ENCODE results near the gene ST6GAL1. TPM values are rescaled to one million over a fixed set of nuclear protein-coding genes. Genes with fewer than 3 reads are reported as not detected.

The ST6GAL1 gene
- total and polyA plus RNA-seq, 2 of the 8 experiments (the other 6 are each of a cell fraction or from before 2014, with no cell fraction given): 62.8 to 80.9 TPM

- Histone ChIP-seq H2BK120ac (replicated peaks; ENCODE audit: low read depth, low read length) (no peak overlapping the region), H3K27me3 (replicated peaks in 1 of 4; ENCODE audit: control insufficient read depth in 3 of 4, extremely low read depth in 1 of 4, insufficient read depth in 3 of 4, low read length in 3 of 4) (no peaks in the 10 kb centered on the region), H3K4ac (replicated peaks; ENCODE audit: insufficient read length, low read depth, low read length) (no peak overlapping the region), H2AK5ac (ENCODE audit: low read depth, low read length) (no peak overlapping the region), H3K14ac (ENCODE audit: insufficient read length) (no peak overlapping the region), H4K8ac (ENCODE audit: extremely low read depth, insufficient read depth, low read length) (no peak overlapping the region), H3K4me2 (ENCODE audit: insufficient read depth in 1 of 2, low read depth in 2 of 2, low read length in 2 of 2) (no peak overlapping the region), H3K79me2 (ENCODE audit: control insufficient read depth in 1 of 2, insufficient read depth in 2 of 2, low read length in 2 of 2) (peaks cover 0 to 15% of the 10 kb centered on the region in 2 experiments; a peak in 1 of 4 replicates), H3K18ac (ENCODE audit: extremely low read depth, low read length) (no peak overlapping the region), H2BK20ac (ENCODE audit: low read length) (no peak overlapping the region), H4K91ac (replicated peaks; ENCODE audit: insufficient read length, low read length) (no peak overlapping the region), H2AFZ (ENCODE audit: low read length) (no peak overlapping the region), H3K4me1 (replicated peaks in 1 of 4; ENCODE audit: control insufficient read depth in 3 of 4, insufficient read depth in 4 of 4, low read length in 3 of 4) (no peaks in the 10 kb centered on the region), H3K79me1 (ENCODE audit: low read depth, low read length) (no peaks in the 10 kb centered on the region), H3K23me2 (ENCODE audit: low read depth, low read length) (no peaks in the 10 kb centered on the region), H4K5ac (ENCODE audit: insufficient read length, low read depth, low read length) (no peak overlapping the region), H2BK5ac (ENCODE audit: low read depth, low read length) (no peak overlapping the region), H2BK12ac (ENCODE audit: low read depth, low read length) (no peak overlapping the region), H3K4me3 (ENCODE audit: extremely low read depth in 1 of 4, insufficient read depth in 2 of 4, low read depth in 3 of 4, low read length in 4 of 4) (no peak overlapping the region), H3K27ac (ENCODE audit: low read depth, low read length) (no peak overlapping the region; the same call in 1 of the 2 replicates), H3K9ac (replicated peaks in 1 of 4; ENCODE audit: extremely low read depth in 1 of 4, low read depth in 3 of 4, low read length in 3 of 4) (no peak overlapping the region), H4K20me1 (replicated peaks in 1 of 2; ENCODE audit: control insufficient read depth in 1 of 2, insufficient read depth in 2 of 2, low read length in 2 of 2) (peaks cover 0 to 2% of the 10 kb centered on the region in 2 experiments), H3K9me3 (ENCODE audit: insufficient read depth in 2 of 2, low read depth in 1 of 2, low read length in 1 of 2) (peaks cover 0 to 5% of the 10 kb centered on the region in 2 experiments; a peak in 1 of 4 replicates), H2BK15ac (ENCODE audit: low read length) (no peak overlapping the region), H3K36me3 (ENCODE audit: control insufficient read depth in 2 of 4, insufficient read depth in 4 of 4, low read length in 3 of 4) (peaks cover 2 to 42% (median 20%) of the 10 kb centered on the region in 4 experiments; a peak in 7 of 8 replicates), H3K23ac (ENCODE audit: insufficient read length) (no peak overlapping the region), H3K56ac (replicated peaks; ENCODE audit: insufficient read length, low read depth, low read length) (no peak overlapping the region)
- no peak for FAIRE-seq
- no peak for TF ChIP-seq CTBP2 (IDR thresholded peaks at IDR 0.05; ENCODE audit: borderline replicate concordance, insufficient read depth, insufficient read length, low read length)
- no peak for TF ChIP-seq HDAC6 (IDR thresholded peaks at IDR 0.05; ENCODE audit: low read depth, low read length)
- no peak for TF ChIP-seq CBX8 (IDR thresholded peaks at IDR 0.05; ENCODE audit: borderline replicate concordance, low read depth, low read length)
- no peak for TF ChIP-seq SRF (IDR thresholded peaks at IDR 0.05; ENCODE audit: low read depth, low read length)
- no peak for TF ChIP-seq SP2 (IDR thresholded peaks at IDR 0.05; ENCODE audit: low read length)
- no peak for TF ChIP-seq ZNF274 (IDR thresholded peaks at IDR 0.05; ENCODE audit: borderline replicate concordance, extremely low read depth, low read length)
- TF ChIP-seq ATF3 (IDR thresholded peaks at IDR 0.05; ENCODE audit: insufficient read depth, low read depth, low read length): no peak
- no peak for TF ChIP-seq KDM5A (IDR thresholded peaks at IDR 0.05; ENCODE audit: low read length)
- no peak for TF ChIP-seq SIN3A (conservative IDR thresholded peaks at IDR 0.05 in 1 of 2, IDR thresholded peaks at IDR 0.05 in 1 of 2; ENCODE audit: low read depth in 1 of 2, low read length in 2 of 2)
- TF ChIP-seq NRF1 (IDR thresholded peaks at IDR 0.05; ENCODE audit: low read depth, low read length): no peak
- no peak for TF ChIP-seq SUZ12 (IDR thresholded peaks at IDR 0.05; ENCODE audit: low read length)
- POLR2A ChIA-PET (ENCODE audit: partially characterized antibody): interaction anchor here (0.6 kb wide), 1 partner anchor 73 kb away, joined by 3 read pairs; no protein-coding TSS in a partner anchor
- WGBS, 2 experiments (ENCODE audit: extremely low coverage in 1 of 2, insufficient coverage in 1 of 2, insufficient read length in 1 of 2, insufficient replicate concordance in 2 of 2, low coverage in 1 of 2, low lambda C conversion rate in 2 of 2, missing lambda C conversion rate in 1 of 2): 87% methylated on average over 5 of the region's 5 CpGs; no CpG with 5 or more reads in 1 of the 2 experiments
- no peak for DNase-seq (ENCODE audit: low read depth in 1 of 2, low spot score in 2 of 2)
- CTCF ChIA-PET (ENCODE audit: partially characterized antibody): no interaction called here
These were observed 120.7 kb downstream of the ST6GAL1 start for GRCh38 chr3:187051066-187051465.

Measured in H1 (cell line).